Measurements from ENCODE around the gene COASY.

COASY gene

GRCh38 chr17:42564815-42565522 lies 3.0 kb downstream of the COASY start:
- H3K4me3 ChIP-seq (ENCODE audit: low read length), result no peak overlapping the region
- H3K36me3 ChIP-seq (replicated peaks; ENCODE audit: insufficient read depth, low read length), result 0 out of 2 replicates have a peak, but pooled peaks cover 3% of the 10 kb centered on the region
- no peak overlapping the region for H3K27ac ChIP-seq (ENCODE audit: low read length)
- TF ChIP-seq EZH2phosphoT487 (IDR thresholded peaks at IDR 0.05; ENCODE audit: low read length) (no peak), EZH2 (optimal IDR thresholded peaks at IDR 0.05; ENCODE audit: low read depth, low read length) (no peak), CTCF (IDR thresholded peaks at IDR 0.05; ENCODE audit: low read length) (no peak)
- no peaks in the 10 kb centered on the region for H4K20me1 ChIP-seq (ENCODE audit: insufficient read depth, low read length)
- H3K4me1 ChIP-seq (ENCODE audit: low read length), result peaks cover 17% of the 10 kb centered on the region
- H3K79me2 ChIP-seq (ENCODE audit: low read length), result peaks cover 64% of the 10 kb centered on the region
- peaks cover 15% of the 10 kb centered on the region for H3F3A ChIP-seq (ENCODE audit: insufficient read depth, low read length)
- no peak overlapping the region for H2AFZ ChIP-seq (ENCODE audit: low read length)
- DNase-seq, result no peak
- H3K9ac ChIP-seq (ENCODE audit: low read length), result no peak overlapping the region
- no peaks in the 10 kb centered on the region for H3K9me2 ChIP-seq (replicated peaks; ENCODE audit: insufficient read depth, low read length)
- no peak overlapping the region for H3K4me2 ChIP-seq (ENCODE audit: low read depth, low read length)
- H3K27me3 ChIP-seq (replicated peaks; ENCODE audit: insufficient read depth, low read length), result no peaks in the 10 kb centered on the region
- H3K9me3 ChIP-seq (replicated peaks; ENCODE audit: insufficient read depth, low read length), result no peaks in the 10 kb centered on the region

GRCh38 chr17:42565523-42566214 lies 3.7 kb downstream of the COASY start:
- Histone ChIP-seq H3K9me2 (replicated peaks; ENCODE audit: insufficient read depth, low read length) (no peaks in the 10 kb centered on the region), H3K9ac (ENCODE audit: low read length) (no peak overlapping the region), H3K27me3 (replicated peaks; ENCODE audit: insufficient read depth, low read length) (no peaks in the 10 kb centered on the region), H3F3A (ENCODE audit: insufficient read depth, low read length) (peaks cover 15% of the 10 kb centered on the region; the same call in 1 of the 2 replicates), H4K20me1 (ENCODE audit: insufficient read depth, low read length) (no peaks in the 10 kb centered on the region), H3K79me2 (ENCODE audit: low read length) (peaks cover 69% of the 10 kb centered on the region), H3K4me3 (ENCODE audit: low read length) (no peak overlapping the region), H3K27ac (ENCODE audit: low read length) (no peak overlapping the region), H3K4me2 (ENCODE audit: low read depth, low read length) (no peak overlapping the region), H3K36me3 (replicated peaks; ENCODE audit: insufficient read depth, low read length) (0 out of 2 replicates have a peak, but pooled peaks cover 3% of the 10 kb centered on the region), H3K4me1 (ENCODE audit: low read length) (peaks cover 17% of the 10 kb centered on the region), H2AFZ (ENCODE audit: low read length) (no peak overlapping the region), H3K9me3 (replicated peaks; ENCODE audit: insufficient read depth, low read length) (no peaks in the 10 kb centered on the region)
- DNase-seq, result no peak
- no peak for TF ChIP-seq EZH2 (optimal IDR thresholded peaks at IDR 0.05; ENCODE audit: low read depth, low read length)
- TF ChIP-seq EZH2phosphoT487 (IDR thresholded peaks at IDR 0.05; ENCODE audit: low read length), result no peak
- TF ChIP-seq CTCF (IDR thresholded peaks at IDR 0.05; ENCODE audit: low read length), result no peak

DNA sequence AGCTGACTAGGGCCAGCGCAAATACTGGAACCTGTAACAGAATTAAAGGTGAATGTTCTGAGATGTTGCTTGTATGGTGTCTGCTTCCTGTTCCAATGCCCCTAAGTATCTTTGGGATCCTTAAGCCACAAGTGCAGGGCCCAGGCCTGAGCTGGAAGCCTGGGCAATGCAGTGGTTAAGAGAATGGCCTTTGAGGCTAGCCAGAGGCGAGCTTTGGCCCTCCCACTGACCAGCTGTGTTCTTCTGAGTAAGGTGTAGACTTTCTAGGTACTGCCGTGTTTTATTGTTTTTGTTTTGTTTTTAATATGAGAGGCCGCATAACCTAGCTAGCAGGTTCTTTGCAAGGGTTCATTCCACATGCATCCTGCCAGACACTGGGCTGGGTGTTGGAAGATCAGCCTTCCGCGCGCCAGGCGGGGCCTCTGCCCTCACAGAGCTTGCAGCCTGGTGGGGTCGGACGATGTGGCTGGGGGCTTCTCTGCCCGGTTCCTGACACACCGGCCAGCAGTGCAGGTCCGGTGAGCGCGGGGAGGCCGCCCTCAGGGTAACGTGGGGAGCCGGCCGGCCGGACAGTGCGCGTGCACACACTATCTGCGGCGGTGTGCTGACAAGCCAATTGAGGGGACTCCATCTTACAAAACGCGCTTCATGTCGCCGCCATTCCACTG lies 4.4 kb downstream of the COASY start:
- Histone ChIP-seq H3K9me2 (replicated peaks; ENCODE audit: insufficient read depth, low read length) (no peaks in the 10 kb centered on the region), H3K27me3 (replicated peaks; ENCODE audit: insufficient read depth, low read length) (no peaks in the 10 kb centered on the region), H3K36me3 (replicated peaks; ENCODE audit: insufficient read depth, low read length) (peaks cover 3% of the 10 kb centered on the region; the same call in 1 of the 2 replicates), H3K79me2 (ENCODE audit: low read length) (peaks cover 70% of the 10 kb centered on the region), H2AFZ (ENCODE audit: low read length) (peak overlapping the region; percentile 69), H3K4me3 (ENCODE audit: low read length) (peak overlapping the region; percentile 97), H3F3A (ENCODE audit: insufficient read depth, low read length) (peaks cover 13% of the 10 kb centered on the region; the same call in 1 of the 2 replicates), H3K27ac (ENCODE audit: low read length) (peak overlapping the region; percentile 22; the same call in 1 of the 2 replicates), H3K9ac (ENCODE audit: low read length) (peak overlapping the region; percentile 80; the same call in 1 of the 2 replicates), H3K4me2 (ENCODE audit: low read depth, low read length) (peak overlapping the region; percentile 94), H3K9me3 (replicated peaks; ENCODE audit: insufficient read depth, low read length) (no peaks in the 10 kb centered on the region), H3K4me1 (ENCODE audit: low read length) (peaks cover 17% of the 10 kb centered on the region), H4K20me1 (ENCODE audit: insufficient read depth, low read length) (no peaks in the 10 kb centered on the region)
- no peak for TF ChIP-seq EZH2phosphoT487 (IDR thresholded peaks at IDR 0.05; ENCODE audit: low read length)
- no peak for TF ChIP-seq EZH2 (optimal IDR thresholded peaks at IDR 0.05; ENCODE audit: low read depth, low read length)
- TF ChIP-seq CTCF (IDR thresholded peaks at IDR 0.05; ENCODE audit: low read length), result no peak
- DNase-seq, result no peak
